NCI-H345 (cell line): Measurements from ENCODE around the gene CHST5.

Source experiments
- DNase-seq: peaks from one replicate; lab custom pipeline; 2025; lab: John Stamatoyannopoulos, UW

Gene CHST5

GRCh38 chr16:75535901-75536300, at the start of gene CHST5:
CHST5 (minus strand) TSS chr16:75536108; CDS start chr16:75530384, 5,724 bp downstream.
- DNase-seq: no peak

DNA sequence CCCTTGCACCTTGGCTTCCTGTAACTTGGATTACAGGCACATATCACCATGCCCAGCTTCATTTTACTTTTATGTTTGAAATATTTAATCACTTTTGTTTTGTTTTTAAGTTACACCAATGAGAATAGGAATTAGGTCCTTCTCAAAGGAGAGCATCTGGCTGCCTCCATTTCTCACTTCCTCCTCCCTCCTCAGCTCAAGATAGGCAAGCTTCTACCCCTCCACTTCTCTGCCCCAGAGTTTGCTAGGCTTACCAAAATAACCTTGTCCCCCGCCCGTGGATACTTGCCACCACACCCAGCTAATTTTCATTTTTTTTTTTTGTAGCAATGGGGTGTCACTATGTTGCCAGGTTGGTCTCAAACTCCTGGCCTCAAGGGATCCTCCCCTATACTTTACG, 48.2 kb upstream of the CHST5 start:
- no peak for DNase-seq

DNA sequence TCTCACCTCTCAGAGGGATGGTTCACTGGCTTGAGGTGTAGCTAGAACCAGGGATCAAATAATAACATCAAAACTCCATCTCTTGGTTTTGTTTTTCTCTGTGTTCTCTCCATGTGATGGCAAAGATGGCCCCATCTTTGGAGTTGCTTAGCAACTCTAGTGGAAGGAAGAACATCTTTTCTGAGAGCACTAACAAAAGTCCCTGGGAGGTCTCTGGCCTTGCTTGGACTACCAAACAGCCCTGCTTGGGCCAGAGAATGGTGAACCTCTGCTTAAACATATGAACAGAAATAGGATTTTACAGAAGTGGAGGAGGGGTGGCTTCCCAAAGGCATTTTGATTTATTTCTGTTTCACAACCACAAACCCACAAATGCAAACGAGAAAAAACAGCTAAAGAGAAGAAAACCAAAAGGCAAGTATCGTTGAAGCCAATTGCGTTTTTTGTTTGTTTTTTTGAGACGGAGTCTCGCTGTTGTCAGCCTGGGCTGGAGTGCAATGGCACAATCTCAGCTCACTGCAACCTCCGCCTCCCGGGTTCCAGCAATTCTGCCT, 43.5 kb upstream of the CHST5 start:
- DNase-seq: no peak

GRCh38 chr16:75578725-75579124, 42.8 kb upstream of the CHST5 start:
- no peak for DNase-seq

DNA sequence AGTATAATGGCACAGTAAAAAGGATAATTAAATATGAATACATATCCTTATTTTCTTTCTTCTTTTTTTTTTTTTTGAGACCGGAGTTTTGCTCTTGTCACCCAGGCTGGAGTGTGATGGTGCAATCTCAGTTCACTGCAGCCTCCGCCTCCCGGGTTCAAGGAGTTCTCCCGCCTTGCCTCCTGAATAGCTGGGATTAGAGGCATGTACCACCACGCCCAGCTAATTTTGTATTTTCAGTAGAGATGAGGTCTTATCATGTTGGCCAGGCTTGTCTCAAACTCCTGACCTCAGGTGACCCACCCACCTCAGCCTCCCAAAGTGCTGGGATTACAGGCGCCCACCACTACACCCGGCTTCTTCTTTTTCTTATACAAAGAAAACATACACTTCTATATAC, 42.3 kb upstream of the CHST5 start:
- DNase-seq: no peak

DNA sequence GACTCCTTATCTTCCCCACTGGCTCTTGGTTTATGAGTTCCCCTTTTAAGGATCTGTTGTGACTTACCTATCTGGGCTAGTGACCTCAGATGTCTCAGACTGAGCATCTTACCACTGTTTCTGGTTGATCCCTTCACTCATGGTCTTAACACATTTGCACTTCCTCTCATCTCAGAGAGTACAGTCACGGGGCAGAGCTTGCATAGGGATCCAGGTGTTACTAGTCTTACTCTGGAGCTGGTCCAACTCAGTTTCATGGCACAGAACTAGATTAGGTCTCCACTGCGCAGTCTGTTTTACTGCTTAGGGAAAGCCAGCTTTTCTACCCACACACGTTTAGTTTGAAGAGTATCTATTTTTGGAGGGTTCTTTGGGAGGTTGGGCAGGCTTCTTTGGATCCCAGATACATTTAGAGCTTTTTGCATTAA, 40.5 kb upstream of the CHST5 start:
- no peak for DNase-seq

GRCh38 chr16:75575958-75576357, 40.0 kb upstream of the CHST5 start:
- DNase-seq: no peak

DNA sequence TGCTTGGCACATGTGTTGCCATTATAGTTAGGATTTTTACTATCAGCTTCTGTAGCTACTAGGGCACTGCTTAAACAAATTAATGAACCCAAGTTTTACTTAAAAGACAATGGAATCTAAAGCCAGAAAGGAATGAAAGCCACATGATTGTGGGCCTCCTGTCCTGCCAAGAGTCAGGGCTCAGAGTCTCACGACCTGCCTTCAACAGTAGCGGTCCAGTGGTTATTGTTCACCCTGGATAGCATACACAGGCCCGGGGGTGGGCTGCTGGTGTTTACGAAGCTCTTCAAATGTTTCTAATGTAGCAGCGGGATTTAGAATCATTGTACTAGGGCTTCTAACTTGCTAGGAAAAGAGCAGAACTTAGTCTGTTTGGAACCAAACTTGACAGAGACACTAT, 38.0 kb upstream of the CHST5 start:
- no peak for DNase-seq

GRCh38 chr16:75572864-75573542, 37.1 kb upstream of the CHST5 start:
- DNase-seq: no peak

GRCh38 chr16:75570396-75571065, 34.6 kb upstream of the CHST5 start:
- no peak for DNase-seq

- no peak for DNase-seq
These were observed 32.0 kb upstream of the CHST5 start for GRCh38 chr16:75567911-75568310.

GRCh38 chr16:75566758-75567255, 30.9 kb upstream of the CHST5 start:
- DNase-seq: no peak

GRCh38 chr16:75566040-75566757, 30.3 kb upstream of the CHST5 start, which contains the start of gene GABARAPL2:
GABARAPL2 (plus strand) TSS chr16:75566379; CDS start chr16:75566487, 108 bp downstream.
- peak; percentile 79 for DNase-seq

GRCh38 chr16:75565640-75566039, 29.7 kb upstream of the CHST5 start:
- DNase-seq: no peak

- DNase-seq: no peak
These were observed 23.9 kb upstream of the CHST5 start for GRCh38 chr16:75559564-75560372.

DNA sequence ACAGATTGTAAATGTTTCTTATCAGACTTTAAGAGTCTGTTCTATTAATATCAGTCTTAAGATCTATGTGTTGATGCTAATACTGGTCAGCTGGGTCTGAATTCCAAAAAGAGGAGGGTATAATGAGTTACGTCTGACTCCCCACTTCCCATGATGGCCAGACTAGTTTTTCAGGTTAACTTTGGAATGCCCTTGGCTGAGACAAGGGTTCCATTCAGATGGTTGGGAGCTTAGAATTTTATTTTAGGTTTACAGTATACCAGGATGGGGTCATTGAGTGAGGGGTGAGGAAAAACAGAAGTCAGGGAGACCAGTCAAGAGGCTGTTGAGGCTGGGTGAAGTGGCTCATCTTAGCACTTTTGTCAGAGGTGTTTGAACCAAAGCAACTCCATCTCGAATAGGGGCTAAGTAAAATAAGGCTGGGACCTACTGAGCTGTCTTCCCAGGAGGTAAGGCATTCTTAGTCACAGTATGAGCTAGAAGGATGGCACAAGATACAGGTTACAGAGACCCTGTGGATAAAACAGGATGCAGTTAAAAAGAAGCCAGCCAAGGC, 23.0 kb upstream of the CHST5 start:
- no peak for DNase-seq

GRCh38 chr16:75556431-75556950, 20.6 kb upstream of the CHST5 start:
- no peak for DNase-seq

DNA sequence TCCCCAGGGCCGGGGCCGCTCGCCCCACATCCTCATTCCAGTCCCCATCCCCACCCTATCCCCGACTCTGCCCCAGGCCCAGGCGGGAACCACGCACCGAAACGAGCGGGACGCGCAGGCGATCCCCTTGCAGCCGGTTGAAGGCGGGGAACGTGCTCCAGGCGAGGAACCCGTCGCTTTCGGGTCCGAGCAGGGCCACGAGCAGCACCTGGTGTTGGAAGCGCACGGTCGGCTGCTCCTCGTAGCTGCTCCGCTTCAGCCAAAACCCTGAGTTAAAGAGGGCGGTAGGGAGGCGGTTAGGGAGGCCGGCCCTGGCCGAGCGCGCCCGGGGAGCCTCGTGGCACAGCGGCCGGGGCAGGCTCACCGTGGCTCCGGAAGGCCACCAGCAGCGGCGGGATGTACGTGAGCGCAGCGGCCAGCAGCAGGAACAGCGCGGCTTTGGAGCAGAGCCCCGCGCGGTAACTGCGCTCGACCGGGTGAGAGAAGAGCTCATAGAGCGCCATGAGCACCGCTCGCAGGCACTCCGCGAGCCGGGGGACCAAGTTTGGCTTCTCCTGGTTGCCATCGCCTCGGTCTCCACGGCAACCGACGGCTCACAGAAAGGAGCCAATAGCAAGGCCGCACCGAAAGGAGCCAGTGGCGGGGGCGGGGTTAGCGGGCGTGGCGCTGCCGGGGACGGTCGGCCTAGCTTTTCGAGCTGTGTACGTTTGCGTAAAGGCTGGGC, 20.0 kb upstream of the CHST5 start, which contains the start of gene TMEM231:
TSS of gene TMEM231 (minus strand) at position 546 of the 724 bp plus-strand sequence. CDS start at position 503, 43 bp downstream.
- DNase-seq: peak; percentile 92

DNA sequence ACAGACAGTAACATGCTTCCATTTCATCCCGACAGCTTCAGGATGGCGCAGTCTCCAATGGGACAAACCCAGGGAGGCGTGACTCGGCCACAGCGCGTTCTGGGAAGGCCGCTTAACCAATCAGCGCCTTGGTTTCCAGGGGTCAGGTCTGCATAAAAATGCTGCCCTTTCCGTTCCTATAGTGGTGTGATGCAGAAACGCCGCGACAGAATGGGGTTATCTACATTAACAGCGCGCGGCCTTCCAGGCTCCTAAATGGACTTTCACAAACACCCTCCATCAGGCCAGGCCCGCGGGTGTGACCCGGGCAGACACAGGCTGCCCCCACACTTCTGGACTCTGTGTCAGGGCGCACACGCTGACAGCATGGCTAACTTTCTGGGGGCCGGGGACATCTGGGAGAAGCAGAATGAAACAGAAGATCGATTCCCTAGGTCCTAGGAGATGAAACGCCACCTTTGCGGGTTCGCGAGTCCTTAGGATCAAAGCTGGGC, 19.4 kb upstream of the CHST5 start:
- peak; percentile 57 for DNase-seq

DNA sequence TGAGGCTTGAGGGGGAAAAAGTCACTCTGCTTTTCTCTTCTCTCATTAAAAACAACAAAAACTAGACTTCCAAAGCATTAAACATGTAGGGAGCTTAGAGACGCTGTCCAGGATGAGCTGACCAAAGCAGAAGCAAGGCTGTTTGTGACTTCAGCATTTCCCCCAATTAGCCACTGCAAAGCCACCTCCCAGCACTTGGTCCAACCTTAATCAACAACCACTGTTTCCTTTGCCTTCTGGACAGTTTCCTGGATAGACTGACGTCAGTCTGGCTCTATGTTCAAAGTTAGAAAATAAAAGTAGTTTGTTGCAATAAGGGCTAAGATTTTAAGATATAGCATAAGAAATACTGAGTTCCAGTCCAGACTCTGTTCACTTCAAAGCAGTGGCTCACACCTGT, 17.0 kb upstream of the CHST5 start:
- no peak for DNase-seq
